GM18861 (cell line): ENCODE results near the gene TNPO1.

ENCODE experiments used
- ATAC-seq: cut with Tn5 transposase; IDR thresholded peaks from one replicate; pipeline ENCODE4 v1.9.1; 2021; ENCODE audit not compliant: unreplicated experiment

The TNPO1 gene

DNA sequence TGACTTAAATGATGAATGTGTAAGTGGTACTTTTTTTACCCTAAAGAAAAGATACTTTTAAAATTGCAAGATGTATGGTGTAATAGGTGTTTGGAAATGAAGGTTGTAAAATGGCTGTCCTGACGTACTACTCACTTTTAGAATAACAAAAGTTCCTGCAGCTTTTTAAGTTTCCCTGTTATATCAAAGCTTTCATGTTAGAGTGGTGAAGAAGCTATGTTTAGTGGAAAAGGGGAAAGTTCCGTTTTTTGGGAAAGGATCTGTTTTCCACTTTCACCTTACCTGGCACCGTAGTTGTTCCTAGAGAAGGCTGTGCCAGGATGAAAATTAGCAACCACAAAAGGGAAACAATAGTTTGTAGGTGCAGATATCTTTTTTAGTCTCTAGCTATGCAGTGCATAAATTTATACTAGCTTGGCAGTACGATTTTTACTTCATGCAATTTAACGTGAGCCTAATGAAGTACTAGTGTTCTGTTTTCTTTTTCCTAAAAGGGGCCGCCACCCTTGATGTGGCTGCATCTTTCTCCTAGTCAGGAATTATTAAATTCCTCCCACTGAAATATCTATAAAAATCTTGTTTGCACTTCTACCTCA lies 1.3 kb downstream of the TNPO1 start:
- no peak for ATAC-seq

DNA sequence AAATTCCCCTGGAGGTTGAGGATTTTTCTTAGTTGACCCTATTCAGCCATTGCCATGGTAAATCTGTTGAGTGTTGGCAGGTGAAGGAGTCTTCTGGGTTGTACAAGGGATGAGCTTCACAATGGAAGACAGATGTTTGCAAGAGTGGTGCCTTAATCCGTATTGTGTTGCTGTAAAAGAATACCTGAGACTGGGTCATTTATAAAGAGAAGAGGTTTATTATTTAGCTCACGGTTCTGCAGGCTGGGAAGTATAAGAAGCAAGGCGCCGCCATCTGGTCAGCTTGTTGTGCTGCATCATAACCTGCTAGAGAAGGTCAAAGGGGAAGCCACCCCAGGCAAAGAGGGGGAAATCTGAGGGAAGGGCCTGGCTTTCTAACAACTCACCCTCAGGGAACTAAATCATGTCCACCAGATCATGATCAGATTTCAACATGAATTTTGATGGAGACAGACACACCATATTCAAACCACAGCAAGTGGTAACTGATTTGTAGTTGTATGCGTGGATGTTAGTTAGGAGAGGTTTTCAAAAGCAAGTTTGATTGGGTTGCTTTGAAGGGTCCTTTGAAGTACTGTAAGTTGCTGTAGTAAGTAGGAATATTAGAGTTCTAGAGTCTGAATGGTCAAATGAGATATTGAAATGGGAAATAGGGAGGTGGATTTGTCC lies 2.5 kb downstream of the TNPO1 start:
- no peak for ATAC-seq

DNA sequence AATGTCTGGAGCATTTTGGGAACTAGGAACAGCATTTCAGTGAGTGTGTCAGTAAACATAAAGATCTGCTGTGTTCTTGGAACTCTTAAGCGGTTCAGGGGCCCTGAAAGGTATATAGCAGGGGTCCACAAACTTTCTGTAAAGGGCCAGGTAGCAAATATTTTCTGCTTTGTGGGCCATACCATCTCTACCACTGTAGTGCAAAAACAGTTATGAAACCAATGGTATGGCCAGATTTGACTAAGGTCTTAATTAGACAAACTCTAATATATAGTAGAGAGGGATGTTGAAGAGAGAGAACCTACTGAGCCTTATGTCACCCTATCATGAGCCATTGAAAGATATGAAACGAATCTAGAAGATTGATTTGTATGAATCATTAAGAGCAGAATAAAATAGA lies 5.3 kb downstream of the TNPO1 start:
- no peak for ATAC-seq

DNA sequence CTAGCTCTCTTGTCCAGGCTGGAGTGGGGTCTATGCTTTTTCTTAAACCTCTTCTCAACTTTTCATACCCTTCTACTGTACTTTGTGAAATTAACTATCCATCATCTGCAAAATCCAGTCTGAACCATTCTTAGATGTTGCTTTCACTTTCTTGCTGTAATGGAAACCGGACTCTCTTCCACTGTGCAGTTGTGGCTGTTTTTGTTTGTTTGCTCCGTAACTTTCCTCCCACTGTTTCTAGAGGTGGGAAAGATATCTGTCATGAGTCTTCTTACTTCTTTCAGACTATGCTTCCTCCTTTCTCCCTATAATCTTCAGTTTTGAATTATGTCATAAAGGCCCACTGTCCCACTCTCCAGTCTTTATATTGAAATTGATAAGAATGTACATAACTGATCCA lies 6.5 kb downstream of the TNPO1 start:
- ATAC-seq = no peak

- ATAC-seq = no peak
Measured at GRCh38 chr5:72829707-72830106, 13.2 kb downstream of the TNPO1 start.

- ATAC-seq = no peak
Measured at GRCh38 chr5:72830362-72830761, 13.9 kb downstream of the TNPO1 start.

GRCh38 chr5:72831685-72832084 lies 15.2 kb downstream of the TNPO1 start:
- no peak for ATAC-seq

- ATAC-seq = no peak
Measured at GRCh38 chr5:72834924-72835323, 18.5 kb downstream of the TNPO1 start.

DNA sequence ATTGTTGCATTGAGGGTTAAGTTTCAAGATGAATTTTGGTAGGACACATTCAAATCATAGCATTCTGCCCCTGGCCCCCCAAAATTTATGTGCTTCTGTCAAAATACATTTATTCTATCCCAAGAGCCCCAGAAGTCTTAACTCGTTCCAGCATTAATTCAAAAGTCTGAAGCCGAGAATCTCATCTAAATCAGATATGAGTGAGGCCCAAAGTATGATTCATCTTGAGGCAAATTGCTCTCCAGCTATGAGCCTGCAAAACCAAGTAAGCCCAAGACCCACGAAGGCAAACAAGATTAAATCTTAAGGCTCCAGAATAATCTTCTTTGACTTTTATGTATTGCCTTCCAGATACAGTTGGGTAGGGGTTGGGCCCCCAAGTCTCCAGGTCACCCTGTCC lies 19.2 kb downstream of the TNPO1 start:
- ATAC-seq = no peak

DNA sequence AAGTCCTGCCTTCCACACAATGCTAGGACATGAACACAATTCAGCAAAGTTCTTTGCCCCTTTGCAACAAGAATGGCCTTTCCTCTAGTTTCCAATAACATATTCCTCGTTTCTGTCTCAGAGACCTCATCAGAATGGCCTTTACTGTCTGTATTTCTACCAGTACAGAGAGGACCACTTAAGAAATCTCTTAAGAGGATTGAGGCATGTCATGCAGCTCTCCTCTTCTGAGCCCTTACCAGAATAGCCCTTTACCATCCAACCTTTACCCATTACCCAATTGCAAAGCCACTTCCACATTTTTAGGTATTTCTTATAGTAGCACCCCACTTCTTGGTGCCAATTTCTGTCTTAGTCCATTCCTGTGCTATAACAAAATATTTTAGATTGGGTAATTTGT lies 20.3 kb downstream of the TNPO1 start:
- ATAC-seq = no peak

DNA sequence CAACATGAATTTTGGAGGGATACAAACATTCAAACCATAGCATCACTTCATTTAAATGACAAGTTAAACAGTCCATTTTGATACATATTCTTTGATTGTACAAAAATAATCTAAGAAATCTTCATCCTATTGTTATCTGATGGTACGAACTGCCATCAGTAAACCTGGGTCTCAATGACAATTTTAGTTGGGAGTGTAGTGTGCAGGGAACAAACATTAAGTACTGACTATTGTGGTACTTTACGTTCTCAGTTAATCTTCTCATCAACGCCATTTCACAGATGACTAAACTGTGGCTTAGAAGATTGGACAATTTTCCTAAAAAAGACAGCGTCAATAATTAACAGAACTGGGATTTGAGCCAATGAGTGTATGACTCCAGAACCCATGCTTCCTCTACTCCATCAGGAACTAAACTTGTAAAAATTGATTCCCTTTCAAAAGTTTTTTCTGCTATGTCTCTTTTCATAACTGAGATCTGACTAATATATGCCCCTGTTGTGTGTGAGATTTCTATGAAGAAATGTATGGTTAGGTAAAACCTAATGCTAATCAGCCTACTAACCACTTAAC lies 21.1 kb downstream of the TNPO1 start:
- ATAC-seq = no peak

DNA sequence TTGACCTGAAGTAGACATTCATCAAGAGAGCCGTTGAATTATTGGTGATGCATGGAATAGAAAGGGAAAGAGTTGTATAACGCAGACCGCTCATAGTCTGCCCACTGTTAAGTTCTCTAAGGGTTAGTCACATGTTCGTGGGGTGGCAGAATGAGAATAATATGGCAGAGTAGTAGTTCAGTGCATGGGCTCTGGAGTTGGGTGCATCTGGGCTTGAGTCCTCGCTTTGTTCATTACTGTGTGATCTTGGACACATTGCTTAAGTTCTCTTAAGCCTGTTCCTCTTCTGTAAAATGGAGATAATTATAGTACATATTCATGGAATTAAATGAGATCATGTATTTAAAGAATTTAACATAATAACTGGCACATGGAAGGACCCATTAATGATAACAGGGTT lies 23.6 kb downstream of the TNPO1 start:
- no peak for ATAC-seq

DNA sequence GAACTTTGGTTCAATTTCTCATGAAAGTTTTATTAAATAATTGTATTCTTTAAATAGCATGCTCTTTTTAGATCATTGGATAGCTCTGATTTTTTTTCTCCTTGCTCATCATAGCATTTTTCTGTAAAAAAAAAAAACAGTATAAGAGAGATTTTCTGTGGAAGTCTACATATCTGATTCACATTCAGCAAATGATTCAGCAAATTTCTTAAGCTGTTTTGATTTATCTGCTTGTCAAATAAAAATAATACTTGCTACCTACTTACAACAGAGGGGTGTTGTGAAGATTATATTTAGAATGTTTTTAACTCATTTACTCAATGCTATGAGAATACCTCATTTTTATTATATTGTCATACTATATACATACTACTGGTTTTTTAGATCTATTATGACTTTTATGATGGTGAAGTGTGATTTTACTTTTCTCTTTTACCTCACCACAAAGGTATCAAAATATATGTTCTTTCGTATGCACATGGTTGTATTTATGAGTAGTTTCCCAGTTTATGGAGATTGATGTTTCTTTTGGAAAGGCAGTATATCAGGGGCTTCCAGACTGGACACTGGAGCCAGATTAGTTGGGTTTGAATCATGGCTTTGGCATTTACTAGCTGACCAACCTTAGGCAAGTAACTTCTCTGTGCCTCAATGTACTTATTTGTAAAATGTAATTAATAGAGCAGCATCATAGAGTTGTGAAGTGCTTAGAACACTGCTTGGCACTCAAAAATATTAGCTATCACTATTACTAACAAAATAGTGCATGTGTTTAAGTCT lies 25.5 kb downstream of the TNPO1 start:
- no peak for ATAC-seq

- no peak for ATAC-seq
Measured at GRCh38 chr5:72842816-72843215, 26.4 kb downstream of the TNPO1 start.

- ATAC-seq = no peak
Measured at GRCh38 chr5:72844218-72844603, 27.8 kb downstream of the TNPO1 start.

DNA sequence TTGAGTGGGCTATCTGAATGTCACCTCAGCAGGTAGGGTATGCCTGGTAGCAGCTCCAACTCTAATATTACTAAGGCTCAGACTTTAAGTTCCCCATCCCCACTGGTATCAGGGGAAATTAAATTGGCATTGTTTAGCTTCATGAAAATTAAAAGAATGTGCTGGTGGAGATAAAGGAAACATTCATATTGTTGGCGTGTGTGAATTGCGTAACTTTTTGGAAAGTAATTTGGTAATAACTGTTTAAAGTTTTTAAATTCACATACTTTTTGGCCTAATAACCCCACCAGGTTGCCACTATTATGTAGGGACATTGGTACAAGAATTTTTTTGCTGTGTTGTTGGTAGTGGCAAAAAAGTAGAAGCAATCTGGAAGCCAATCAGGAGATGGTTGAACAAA lies 29.4 kb downstream of the TNPO1 start:
- no peak for ATAC-seq

DNA sequence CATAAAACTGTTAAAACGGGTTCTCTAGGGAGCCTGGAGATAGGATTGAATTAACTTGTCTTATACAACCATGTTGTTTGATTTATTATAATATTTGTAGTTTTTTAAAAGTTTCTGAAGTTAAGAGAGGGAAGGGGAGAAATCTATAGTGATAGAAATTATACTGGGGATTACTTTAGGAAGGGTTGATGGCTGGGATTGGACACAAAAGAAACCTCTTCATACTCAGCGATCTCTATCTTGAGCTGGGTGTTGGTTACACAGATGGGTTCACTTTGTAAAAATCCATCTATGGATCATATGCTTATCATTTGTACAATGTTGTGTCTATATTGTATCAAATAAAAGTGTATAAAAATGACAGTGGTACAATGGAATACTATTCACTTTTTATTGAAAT lies 30.0 kb downstream of the TNPO1 start:
- no peak for ATAC-seq

GRCh38 chr5:72847439-72847838 lies 31.0 kb downstream of the TNPO1 start:
- ATAC-seq = no peak

- peak; percentile 73 for ATAC-seq
Measured at GRCh38 chr5:72847989-72848473, 31.6 kb downstream of the TNPO1 start.

DNA sequence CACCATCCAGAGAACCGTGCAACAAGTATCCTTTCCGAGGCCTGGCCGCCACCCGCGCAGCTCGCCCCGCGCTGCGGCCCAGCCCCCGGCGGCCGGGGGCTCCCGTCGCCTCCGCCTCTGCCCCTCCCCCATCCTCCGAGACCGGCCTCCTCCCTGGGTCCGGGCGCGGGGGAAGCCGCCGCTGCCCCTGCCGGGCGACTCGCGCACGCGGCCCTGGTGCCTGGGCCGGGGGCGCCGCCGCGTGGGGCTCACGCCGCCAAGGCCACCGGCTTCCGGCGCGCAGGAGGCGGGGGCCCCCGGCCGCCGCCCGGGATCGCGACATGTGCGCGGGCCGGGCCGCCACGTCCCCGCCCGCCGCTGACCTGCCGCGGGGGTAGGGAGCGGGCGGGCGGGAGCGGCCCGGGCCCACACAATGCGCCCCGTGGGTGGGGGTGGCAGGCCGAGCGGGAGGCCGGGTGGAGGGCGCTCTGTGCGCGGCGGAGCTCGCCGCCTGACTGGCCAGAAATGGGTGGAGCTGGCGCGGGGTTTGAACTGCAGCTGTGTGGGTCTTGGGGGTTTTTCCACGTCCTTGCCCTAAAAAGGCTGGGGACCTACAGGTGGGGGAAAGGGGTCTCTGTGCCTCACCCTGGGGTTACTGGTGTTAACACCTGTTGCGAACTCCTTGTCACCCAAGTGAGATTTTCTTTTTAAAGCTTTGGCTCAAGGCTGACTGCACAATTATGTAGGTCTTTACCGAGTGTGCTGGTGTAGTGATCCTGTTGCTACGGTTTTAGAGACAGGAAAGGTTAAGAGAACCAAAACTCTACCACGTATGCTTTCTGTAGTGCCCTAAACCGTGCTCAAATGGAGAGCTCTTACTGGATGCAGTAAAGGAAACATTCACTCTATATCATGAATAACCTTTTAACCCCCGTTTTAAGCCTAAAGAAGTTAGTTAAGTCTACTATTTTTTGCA lies 32.3 kb downstream of the TNPO1 start:
- ATAC-seq = peak; percentile 41

- no peak for ATAC-seq
Measured at GRCh38 chr5:72849546-72849945, 33.1 kb downstream of the TNPO1 start.
